Activated naive CD4-positive, alpha-beta T cell treated with anti-CD3 and anti-CD28 coated beads, Interleukin-2, amount 50 U/mL, for 24 hours (primary cell): ENCODE results near the gene C5orf63.
A peak's percentile ranks its signal among the peaks of the same experiment; 100 is the strongest.
"Not testable (repeated sequence)": the region's sequence is repeated elsewhere in the genome, so short reads cannot be mapped to it uniquely, and the experiment has no call there.

Source experiments
- H3K27ac Mint-ChIP-seq: one replicate; pipeline ENCODE4 v1.8.0; 2021; ENCODE audit warnings: mild to moderate bottlenecking, mixed read lengths
- H3K27me3 Mint-ChIP-seq: one replicate; pipeline ENCODE4 v1.8.0; 2021; ENCODE audit warnings: mixed read lengths
- H3K36me3 Mint-ChIP-seq: one replicate; pipeline ENCODE4 v1.8.0; 2021; ENCODE audit warnings: mixed read lengths
- H3K4me1 Mint-ChIP-seq: one replicate; pipeline ENCODE4 v1.8.0; 2021; ENCODE audit warnings: mixed read lengths
- H3K4me3 Mint-ChIP-seq: one replicate; pipeline ENCODE4 v1.8.0; 2021; ENCODE audit warnings: mild to moderate bottlenecking, mixed read lengths
- H3K9me3 Mint-ChIP-seq: one replicate; pipeline ENCODE4 v1.8.0; 2021; ENCODE audit warnings: mixed read lengths

C5orf63 gene

DNA sequence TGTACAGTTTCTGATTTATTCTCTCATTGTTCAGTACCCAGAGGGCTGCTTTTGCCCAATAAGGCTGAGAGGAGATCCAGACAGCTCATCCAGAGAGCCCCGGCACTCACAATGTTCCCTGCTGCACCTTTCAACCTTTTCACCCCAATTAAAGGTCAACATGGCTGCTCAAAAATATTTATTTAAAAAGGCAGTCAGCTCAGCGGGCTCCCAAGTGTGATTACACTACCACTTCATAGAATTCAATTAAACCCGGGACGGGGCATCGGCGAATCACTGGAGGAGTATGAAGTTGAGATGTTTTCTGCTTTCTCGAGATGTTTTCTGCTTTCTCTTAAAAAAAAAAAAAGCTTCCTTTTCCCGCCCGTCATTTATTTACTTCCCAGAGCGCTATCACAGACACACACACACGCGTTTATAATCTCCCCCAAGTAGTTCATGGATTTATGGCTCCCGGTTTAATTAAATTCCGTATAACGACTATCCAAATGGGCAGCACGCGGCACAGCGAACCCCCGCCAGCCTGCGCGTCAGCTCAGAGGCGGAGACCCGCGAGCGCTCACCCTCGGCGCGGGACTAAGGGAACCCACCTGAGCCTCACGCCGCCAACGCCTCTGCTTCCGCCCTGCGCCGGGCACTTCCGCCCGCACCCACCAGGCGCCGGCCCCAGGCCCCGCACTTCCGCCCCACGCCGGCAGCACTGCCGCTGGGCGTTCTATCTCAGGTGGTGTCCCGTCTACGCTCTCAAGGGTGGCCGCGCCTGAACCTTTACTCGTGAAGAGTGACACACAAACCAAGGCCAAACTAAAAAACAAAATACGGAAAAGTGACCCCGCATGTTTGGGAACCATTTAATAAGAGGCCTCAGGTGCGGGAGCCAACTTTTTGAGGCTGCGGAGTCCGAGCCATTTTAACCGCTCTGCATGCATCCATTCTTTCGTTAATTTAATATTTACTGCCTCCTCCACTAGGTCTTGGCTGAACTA, at the start of gene C5orf63:
Gene C5orf63, minus strand, starts transcription at position 642 of the 986 bp plus-strand sequence. CDS start 14,507 bp downstream, outside the sequence.
- H3K27me3 Mint-ChIP-seq = no peaks in the 10 kb centered on the region
- peaks cover 29% of the 10 kb centered on the region for H3K4me1 Mint-ChIP-seq
- peaks cover 6% of the 10 kb centered on the region for H3K9me3 Mint-ChIP-seq
- peak within 1 kb of the TSS; percentile 99 for H3K27ac Mint-ChIP-seq
- H3K36me3 Mint-ChIP-seq = peaks cover 16% of the 10 kb centered on the region
- peak within 1 kb of the TSS; percentile 93 for H3K4me3 Mint-ChIP-seq

DNA sequence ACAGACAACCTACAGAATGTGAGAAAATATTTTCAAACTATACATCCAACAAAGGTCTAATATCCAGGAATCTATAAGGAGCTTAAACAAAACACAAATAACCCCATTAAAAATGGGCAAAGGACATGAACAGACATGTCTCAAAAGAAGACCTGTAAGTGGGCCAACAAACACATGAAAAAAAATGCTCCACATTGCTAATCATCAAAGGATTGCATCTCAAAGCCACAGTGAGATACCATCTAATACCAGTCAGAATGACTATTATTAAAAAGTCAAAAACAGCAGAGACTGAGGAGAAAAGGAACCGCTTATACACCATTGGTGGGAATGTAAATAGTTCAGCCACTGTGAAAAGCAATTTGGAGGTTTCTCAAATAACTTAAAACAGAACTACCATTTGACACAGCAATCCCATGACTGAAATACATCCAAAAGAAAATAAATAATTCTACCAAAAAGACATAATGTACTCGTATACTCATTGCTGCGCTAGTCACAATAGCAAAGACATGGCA, 39.1 kb upstream of the C5orf63 start:
- Mint-ChIP-seq H3K4me3 (no peak overlapping the region), H3K9me3 (peaks cover 7% of the 10 kb centered on the region), H3K27ac (no peak overlapping the region), H3K36me3 (peaks cover 6% of the 10 kb centered on the region), H3K27me3 (peaks cover 7% of the 10 kb centered on the region), H3K4me1 (no peaks in the 10 kb centered on the region)

DNA sequence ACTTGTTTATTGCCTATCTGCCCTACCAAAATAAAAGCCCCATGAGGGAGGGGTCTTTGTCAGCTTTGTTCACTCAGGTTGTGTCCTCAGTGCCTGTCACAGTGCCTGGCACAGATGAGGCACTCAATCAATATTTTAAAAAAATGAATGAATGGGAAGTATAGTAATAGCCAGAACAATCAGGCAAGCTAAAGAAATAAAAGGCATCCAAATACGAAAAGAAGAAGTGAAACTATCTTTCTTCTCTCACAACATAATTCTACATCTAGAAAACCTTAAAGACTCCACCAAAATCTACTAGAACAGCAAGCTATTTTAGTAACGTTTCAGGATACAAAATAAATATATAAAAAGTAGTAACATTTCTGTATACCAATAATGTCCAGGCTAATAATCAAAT, 37.8 kb upstream of the C5orf63 start:
- Mint-ChIP-seq H3K4me3 (no peak overlapping the region), H3K36me3 (peaks cover 6% of the 10 kb centered on the region), H3K27me3 (peaks cover 7% of the 10 kb centered on the region), H3K9me3 (peaks cover 10% of the 10 kb centered on the region), H3K4me1 (no peaks in the 10 kb centered on the region), H3K27ac (no peak overlapping the region)

DNA sequence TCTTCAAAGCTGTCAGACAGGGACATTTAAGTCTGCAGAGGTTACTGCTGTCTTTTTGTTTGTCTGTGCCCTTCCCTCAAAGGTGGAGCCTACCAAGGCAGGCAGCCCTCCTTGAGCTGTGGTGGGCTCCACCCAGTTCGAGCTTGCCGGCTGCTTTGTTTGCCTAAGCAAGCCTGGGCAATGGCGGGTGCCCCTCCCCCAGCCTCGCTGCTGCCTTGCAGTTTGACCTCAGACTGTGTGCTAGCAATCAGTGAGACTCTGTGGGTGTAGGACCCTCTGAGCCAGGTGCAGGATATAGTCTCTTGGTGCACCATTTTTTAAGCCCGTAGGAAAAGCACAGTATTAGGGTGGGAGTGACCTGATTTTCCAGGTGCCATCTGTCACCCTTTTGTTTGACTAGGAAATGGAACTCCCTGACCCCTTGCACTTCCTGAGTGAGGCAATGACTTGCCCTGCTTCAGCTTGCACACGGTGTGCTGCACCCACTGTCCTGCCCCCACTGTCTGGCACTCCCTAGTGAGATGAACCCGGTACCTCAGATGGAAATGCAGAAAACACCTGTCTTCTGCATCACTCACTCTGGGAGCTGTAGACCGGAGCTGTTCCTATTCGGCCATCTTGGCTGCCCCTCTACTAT, 35.4 kb upstream of the C5orf63 start:
- peaks cover 11% of the 10 kb centered on the region for H3K9me3 Mint-ChIP-seq
- not testable (repeated sequence) for H3K27ac Mint-ChIP-seq, H3K4me3 Mint-ChIP-seq, H3K4me1 Mint-ChIP-seq, H3K36me3 Mint-ChIP-seq, H3K27me3 Mint-ChIP-seq

DNA sequence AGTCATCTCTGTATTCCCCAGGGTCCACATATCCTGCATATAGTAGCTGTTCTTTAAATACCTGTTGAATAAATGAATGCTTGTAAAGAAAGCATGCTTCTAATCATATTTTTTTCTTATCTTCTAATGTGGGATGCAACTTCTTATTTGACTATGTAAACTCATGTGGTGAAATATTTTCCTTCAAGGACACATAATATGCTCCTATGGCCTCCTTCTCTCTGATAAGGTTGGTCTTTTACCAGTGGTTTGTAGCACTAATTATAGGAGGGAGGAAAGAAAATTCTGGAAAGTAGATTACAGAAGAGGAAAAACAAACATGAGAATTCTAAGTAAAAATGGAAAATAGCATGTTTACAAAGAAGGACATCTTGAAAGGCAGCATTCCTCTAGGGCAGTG, 28.6 kb upstream of the C5orf63 start:
- Mint-ChIP-seq H3K36me3 (no peaks in the 10 kb centered on the region), H3K4me1 (peaks cover 11% of the 10 kb centered on the region), H3K27me3 (no peaks in the 10 kb centered on the region), H3K9me3 (peaks cover 4% of the 10 kb centered on the region), H3K27ac (no peak overlapping the region), H3K4me3 (no peak overlapping the region)

DNA sequence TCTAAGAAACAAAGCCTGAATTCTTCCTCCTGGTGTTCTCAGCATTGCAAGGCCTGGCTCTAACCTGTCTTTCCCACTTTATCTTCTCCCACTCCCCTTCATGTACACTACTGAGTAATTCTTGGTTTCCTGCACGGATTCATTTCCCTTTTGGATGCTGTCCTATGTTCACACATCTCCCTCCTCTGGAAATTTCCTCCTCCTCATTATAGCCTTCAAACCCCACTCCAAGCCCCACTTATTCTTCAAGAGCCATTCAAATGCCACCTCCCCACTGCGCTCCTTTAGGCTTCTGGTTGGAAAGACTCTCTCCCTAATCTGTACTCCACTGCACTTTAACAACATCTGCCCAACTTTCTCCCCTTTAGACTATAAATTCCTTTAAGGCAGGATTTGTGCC, 28.2 kb upstream of the C5orf63 start:
- peaks cover 11% of the 10 kb centered on the region for H3K4me1 Mint-ChIP-seq
- H3K9me3 Mint-ChIP-seq = peaks cover 4% of the 10 kb centered on the region
- no peaks in the 10 kb centered on the region for H3K36me3 Mint-ChIP-seq

DNA sequence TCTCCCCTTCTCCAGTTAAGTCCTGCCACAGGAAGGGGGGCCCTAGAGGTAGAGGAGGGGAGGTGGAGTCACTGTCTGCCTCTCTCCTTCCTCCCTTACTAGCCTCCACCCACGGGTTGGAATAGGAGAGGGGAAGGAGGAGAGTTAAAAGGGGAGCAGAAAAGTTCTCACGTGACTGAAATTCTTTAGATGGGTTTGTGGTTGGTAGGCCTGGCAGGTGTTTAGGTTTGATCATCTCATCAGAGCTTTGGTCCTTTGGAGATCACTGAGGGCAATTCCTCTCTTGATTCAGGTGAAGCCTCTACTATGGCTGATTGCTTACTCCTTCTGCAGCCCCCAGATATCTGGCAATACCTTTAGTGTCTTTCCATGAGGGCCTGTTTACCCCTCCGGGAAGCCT, 24.9 kb upstream of the C5orf63 start:
- no peaks in the 10 kb centered on the region for H3K9me3 Mint-ChIP-seq
- no peak overlapping the region for H3K27ac Mint-ChIP-seq
- H3K4me1 Mint-ChIP-seq = peaks cover 11% of the 10 kb centered on the region
- no peaks in the 10 kb centered on the region for H3K36me3 Mint-ChIP-seq
- H3K4me3 Mint-ChIP-seq = no peak overlapping the region
- H3K27me3 Mint-ChIP-seq = no peaks in the 10 kb centered on the region

More for the DNA sequence above, 28.2 kb upstream of the C5orf63 start:
- H3K27ac Mint-ChIP-seq = no peak overlapping the region
- H3K4me3 Mint-ChIP-seq = no peak overlapping the region
- no peaks in the 10 kb centered on the region for H3K27me3 Mint-ChIP-seq

DNA sequence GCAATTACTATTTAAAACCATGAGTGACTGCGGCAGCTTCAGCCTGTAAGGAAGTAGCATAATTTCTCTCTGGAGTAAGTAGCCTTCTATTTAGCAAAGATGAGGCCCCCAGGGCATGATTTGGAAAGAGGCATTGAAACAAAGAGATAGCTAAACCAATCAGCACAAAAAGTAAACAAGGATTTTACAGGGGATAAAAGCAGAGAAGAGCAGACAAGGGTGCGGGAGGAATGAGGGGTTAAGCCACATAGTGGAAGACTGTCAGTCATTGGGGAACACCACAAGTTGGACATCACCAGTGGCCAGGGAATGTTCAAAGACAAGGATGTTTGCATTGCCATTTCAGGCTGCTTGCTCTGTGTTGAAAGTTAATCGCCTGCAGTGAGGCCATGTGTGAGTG, 24.0 kb upstream of the C5orf63 start:
- Mint-ChIP-seq H3K4me3 (no peak overlapping the region), H3K27me3 (no peaks in the 10 kb centered on the region), H3K4me1 (peaks cover 11% of the 10 kb centered on the region), H3K27ac (no peak overlapping the region), H3K9me3 (no peaks in the 10 kb centered on the region), H3K36me3 (no peaks in the 10 kb centered on the region)

DNA sequence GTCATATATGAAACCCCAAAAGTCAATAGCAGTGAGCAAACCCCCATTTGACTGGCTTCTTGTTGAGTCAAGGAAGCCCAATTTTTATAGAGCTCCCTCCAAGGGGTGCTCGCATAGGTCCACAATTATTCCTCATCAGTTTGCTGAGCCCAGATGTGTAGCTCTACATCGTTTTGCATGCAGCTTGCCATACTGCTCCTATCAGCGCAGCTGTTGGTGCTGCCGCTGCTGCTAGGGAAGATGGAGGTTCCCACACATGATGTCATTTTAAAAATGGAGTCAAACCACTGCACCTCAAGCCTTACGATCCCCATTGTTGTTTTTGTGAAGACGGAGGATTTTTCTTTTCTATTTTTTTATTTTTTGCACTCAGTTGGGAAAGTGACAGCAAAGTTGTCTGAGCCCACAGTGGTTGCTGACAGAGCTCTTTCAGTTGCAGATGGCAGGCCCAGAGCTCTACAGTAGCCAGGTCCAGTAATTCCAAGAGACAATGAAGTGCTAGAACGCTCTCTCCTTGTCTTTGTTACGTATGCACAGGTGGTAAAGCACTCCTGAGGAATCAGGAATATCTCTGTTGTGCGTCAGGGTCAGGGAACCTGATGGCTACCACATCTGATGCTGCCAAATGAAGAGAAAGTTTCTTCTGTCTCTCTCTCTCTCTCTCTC, 23.2 kb upstream of the C5orf63 start:
- no peaks in the 10 kb centered on the region for H3K9me3 Mint-ChIP-seq
- peaks cover 11% of the 10 kb centered on the region for H3K4me1 Mint-ChIP-seq
- H3K27ac Mint-ChIP-seq = no peak overlapping the region
- no peak overlapping the region for H3K4me3 Mint-ChIP-seq
- H3K36me3 Mint-ChIP-seq = no peaks in the 10 kb centered on the region
- no peaks in the 10 kb centered on the region for H3K27me3 Mint-ChIP-seq

DNA sequence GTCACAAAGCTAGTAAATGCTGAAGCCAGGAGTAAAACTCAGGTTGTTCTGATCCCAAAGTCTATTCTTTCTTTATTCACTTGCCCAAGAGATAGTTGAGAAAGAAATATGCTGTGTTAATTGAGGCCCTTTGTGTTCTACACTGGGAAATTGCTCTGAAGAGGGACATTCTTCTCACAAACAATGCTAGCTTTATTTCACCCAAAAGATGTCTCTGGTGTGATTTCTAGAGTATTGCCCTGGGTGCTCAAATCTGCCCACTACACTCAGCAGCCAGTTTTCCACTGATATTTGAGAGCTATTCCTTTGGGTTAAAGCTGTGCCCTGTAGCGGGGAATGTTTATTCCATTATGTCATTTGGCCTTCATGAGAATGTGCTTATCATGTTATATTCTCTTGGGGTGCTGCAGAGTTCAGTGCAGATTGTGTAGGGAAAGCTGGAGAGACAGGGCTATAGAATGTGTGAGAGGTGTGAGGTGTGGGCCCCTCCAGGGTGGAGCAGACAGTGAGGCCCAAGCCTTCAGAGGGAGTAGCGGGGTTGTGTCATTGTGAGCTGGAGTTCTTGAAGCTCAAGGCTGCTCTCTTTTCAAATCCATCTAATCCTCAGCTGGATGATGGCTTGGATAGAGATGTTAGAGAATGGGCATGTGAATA, 21.0 kb upstream of the C5orf63 start:
- H3K27ac Mint-ChIP-seq = no peak overlapping the region
- H3K9me3 Mint-ChIP-seq = no peaks in the 10 kb centered on the region
- no peak overlapping the region for H3K4me3 Mint-ChIP-seq
- peaks cover 13% of the 10 kb centered on the region for H3K4me1 Mint-ChIP-seq
- no peaks in the 10 kb centered on the region for H3K27me3 Mint-ChIP-seq
- no peaks in the 10 kb centered on the region for H3K36me3 Mint-ChIP-seq

DNA sequence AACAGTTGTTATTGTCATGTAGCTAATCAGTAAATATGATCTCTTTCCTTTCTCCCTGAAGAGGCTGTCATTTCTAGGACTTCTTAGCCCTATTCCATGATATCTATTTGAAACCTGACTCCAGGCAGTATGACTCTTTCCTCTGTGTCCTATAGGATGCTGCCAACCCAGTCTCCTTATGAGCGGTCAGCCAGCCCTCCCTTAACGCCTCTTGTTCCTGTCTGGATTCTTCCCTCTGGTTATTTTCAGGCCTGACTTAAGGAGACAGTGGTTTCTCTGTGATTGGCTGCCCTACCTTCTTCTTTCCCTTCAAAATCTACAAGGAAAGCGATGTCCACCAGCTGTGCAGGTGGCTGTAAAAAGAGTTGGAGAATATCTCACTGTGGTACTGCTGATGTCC, 19.4 kb upstream of the C5orf63 start:
- Mint-ChIP-seq H3K36me3 (no peaks in the 10 kb centered on the region), H3K27ac (no peak overlapping the region), H3K27me3 (no peaks in the 10 kb centered on the region), H3K4me3 (no peak overlapping the region), H3K9me3 (no peaks in the 10 kb centered on the region), H3K4me1 (peaks cover 15% of the 10 kb centered on the region)

DNA sequence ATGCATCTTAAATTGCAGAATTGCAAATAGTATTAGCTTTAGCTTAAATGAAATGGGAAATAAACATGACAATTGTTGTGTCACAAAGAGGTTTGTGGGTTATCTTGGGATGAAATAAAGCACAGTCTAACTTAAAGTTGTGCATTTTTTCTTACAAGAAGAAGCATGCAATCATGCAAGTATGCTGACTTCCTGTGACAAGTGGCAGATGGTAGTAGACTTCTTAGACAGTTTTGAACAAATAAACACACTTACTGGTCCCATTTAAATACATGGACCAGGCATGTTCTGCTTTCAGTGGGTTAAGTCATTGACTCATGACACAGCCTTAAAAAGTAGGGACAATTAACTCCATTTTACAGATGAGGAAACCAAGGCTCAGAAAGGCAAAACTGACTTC, 15.9 kb upstream of the C5orf63 start:
- Mint-ChIP-seq H3K4me1 (peaks cover 20% of the 10 kb centered on the region), H3K27ac (no peak overlapping the region), H3K9me3 (no peaks in the 10 kb centered on the region), H3K36me3 (no peaks in the 10 kb centered on the region), H3K27me3 (no peaks in the 10 kb centered on the region), H3K4me3 (no peak overlapping the region)

DNA sequence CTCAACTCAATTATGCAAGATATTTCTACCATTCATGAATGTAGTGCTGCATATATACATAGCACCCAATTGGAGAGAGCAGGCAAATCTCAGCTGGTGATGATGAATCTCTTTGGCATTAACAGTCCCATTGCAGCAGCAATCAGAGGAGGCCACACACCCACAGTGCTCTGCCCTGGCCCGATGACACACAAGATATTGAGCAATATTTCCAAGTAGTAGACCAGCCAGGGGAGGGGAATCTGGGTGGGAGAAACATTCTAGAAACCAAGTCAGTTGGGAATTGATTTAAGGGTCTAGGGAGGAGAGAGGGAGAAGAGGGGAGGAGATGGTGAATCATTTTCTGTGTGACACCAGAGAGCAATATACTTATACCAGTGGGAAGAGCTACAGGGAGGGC, 14.9 kb upstream of the C5orf63 start:
- Mint-ChIP-seq H3K4me3 (no peak overlapping the region), H3K4me1 (peaks cover 20% of the 10 kb centered on the region), H3K27me3 (no peaks in the 10 kb centered on the region), H3K27ac (no peak overlapping the region), H3K36me3 (no peaks in the 10 kb centered on the region), H3K9me3 (no peaks in the 10 kb centered on the region)

DNA sequence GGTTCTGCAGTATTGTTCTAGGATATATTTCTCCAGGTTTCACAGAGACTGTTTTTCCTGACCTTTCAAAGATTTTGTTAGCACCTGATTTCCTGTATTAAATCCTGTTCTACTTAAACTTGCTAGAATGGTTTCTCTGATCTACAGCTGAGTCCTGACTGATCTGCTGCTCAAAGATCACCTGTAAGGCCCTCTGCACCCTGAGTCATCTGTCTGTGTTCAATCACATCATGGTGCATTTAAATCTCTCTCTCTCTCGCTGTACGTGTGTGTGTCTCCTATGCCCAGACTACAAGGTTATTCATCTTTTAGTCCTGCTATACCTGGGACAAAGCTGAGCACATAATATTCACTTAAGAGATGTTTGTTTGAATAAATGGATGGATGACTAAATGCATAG, 13.3 kb upstream of the C5orf63 start:
- no peak overlapping the region for H3K4me3 Mint-ChIP-seq

DNA sequence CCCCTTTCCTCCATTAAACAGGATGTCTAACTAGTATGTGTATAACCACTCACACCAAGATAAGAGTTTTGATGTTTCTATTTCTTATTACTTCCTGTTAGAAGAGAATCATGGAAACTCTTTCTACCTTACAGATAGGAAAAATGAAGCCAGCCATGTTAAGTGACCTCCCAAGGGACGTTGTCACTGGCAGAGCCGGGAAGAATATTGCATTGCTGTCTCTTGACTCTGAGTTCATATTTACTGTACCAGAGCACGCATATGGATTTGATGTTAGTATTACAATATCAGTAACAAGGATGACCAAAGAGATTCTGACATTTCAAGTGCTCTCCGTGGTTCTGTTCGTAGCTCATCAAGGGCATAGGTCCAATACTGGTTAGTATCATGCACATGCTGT, 12.5 kb upstream of the C5orf63 start:
- Mint-ChIP-seq H3K4me1 (peaks cover 20% of the 10 kb centered on the region), H3K4me3 (no peak overlapping the region), H3K27me3 (peaks cover 2% of the 10 kb centered on the region), H3K27ac (no peak overlapping the region), H3K36me3 (no peaks in the 10 kb centered on the region), H3K9me3 (no peaks in the 10 kb centered on the region)

More for the DNA sequence above, 13.3 kb upstream of the C5orf63 start:
- H3K36me3 Mint-ChIP-seq = no peaks in the 10 kb centered on the region
- H3K27ac Mint-ChIP-seq = no peak overlapping the region
- no peaks in the 10 kb centered on the region for H3K27me3 Mint-ChIP-seq
- no peaks in the 10 kb centered on the region for H3K9me3 Mint-ChIP-seq
- H3K4me1 Mint-ChIP-seq = peaks cover 20% of the 10 kb centered on the region
